Subcutaneous abdominal adipose tissue (tissue), 5 donors: ENCODE measurements around the gene C14orf93.
"Not testable (repeated sequence)": the region's sequence is repeated elsewhere in the genome, so short reads cannot be mapped to it uniquely, and the experiment has no call there.

Experiments used
- H3K27ac ChIP-seq: one replicate; pipeline ENCODE4 v1.7.0; 2013; ENCODE audit warnings: low read depth, mild to moderate bottlenecking, inconsistent platforms, low read length, moderate library complexity
- H3K27me3 ChIP-seq, 5 donors: one replicate each; pipeline ENCODE4 v1.7.0; 2013; ENCODE audit warnings: low read length in 5 of 5, inconsistent platforms in 1 of 5; ENCODE audit not compliant: control insufficient read depth in 5 of 5, insufficient read depth in 4 of 5
- H3K36me3 ChIP-seq, 5 donors: one replicate each; pipeline ENCODE4 v1.7.0; 2013; ENCODE audit warnings: low read length in 5 of 5; ENCODE audit not compliant: control insufficient read depth in 5 of 5, insufficient read depth in 5 of 5
- H3K4me1 ChIP-seq, 5 donors: one replicate each; pipeline ENCODE4 v1.7.0; 2013; ENCODE audit warnings: low read length in 5 of 5, mild to moderate bottlenecking in 3 of 5, moderate library complexity in 1 of 5; ENCODE audit not compliant: control insufficient read depth in 5 of 5, insufficient read depth in 5 of 5
- H3K4me3 ChIP-seq, 5 donors: one replicate each; pipeline ENCODE4 v1.7.0; 2013; ENCODE audit warnings: low read length in 5 of 5, low read depth in 1 of 5
- H3K9ac ChIP-seq, 5 donors: one replicate each; pipeline ENCODE4 v1.7.0; 2013; ENCODE audit warnings: low read length in 5 of 5, mild to moderate bottlenecking in 4 of 5, moderate library complexity in 3 of 5
- H3K9me3 ChIP-seq, 5 donors: one replicate each; pipeline ENCODE4 v1.7.0; 2013; ENCODE audit warnings: low read length in 5 of 5; ENCODE audit not compliant: control insufficient read depth in 5 of 5
- donor health status: healthy.
- donor health status: healthy.
- donor health status: healthy.
- donor health status: healthy.
- donor health status: healthy.

The C14orf93 gene

DNA sequence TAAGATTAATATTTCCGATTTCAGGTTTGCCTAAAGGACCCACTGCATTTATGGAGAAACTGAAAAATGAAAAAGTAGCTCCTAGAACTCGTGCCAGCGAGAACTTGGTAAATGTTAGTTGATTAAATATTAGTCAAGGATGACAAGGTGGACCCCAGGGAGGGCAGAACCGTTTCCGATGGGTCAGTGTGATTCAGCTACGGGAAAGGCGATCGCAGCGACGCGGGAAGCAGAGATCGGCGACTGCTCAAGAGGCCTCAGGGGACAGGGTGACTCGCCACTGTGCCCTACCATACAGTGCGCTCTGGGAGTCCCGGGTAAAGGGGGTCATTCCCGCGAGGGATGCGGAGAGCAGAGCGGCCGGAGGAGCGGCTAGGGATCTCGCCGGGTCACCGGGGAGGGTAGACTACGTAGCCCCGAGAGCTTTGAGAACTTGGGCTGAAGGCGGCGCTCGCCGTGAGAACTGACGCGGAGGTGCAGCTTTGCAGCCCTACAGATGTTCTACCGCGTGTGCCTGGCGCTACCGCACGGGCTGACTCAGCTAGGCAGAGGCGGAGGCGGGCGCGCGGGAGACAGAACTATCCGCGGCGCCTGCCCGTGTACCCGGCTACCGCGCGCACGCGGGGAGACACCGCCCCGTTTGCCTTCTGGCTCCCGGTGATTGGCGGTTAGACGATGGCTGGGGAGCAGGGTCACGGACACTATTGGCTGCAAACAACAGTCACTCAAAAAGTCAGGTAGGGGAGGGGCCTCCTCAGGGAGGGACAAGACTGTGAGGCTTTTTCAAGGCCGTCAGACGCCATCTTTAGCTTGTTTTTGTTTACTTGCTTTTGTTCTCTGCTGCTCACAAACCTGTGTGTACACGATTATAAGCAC, 3.2 kb downstream of the C14orf93 start:
- H3K27ac ChIP-seq: peak overlapping the region; percentile 93
- peaks cover 0 to 26% (median 23%) of the 10 kb centered on the region in 5 donors for H3K4me1 ChIP-seq
- H3K4me3 ChIP-seq: peak overlapping the region; percentile 87 to 92 (median 89)
- H3K9ac ChIP-seq: peak overlapping the region; percentile 67 to 92 (median 84)
- H3K27me3 ChIP-seq: no peaks in the 10 kb centered on the region
- H3K9me3 ChIP-seq: no peaks in the 10 kb centered on the region
- H3K36me3 ChIP-seq: no peaks in the 10 kb centered on the region

GRCh38 chr14:23006188-23006534, 3.8 kb downstream of the C14orf93 start:
- Histone ChIP-seq H3K9ac (peak overlapping the region in 4 of 5 donors; percentile 67 to 92 (median 85)), H3K4me3 (peak overlapping the region; percentile 87 to 92 (median 89)), H3K36me3 (no peaks in the 10 kb centered on the region), H3K27ac (peak overlapping the region; percentile 93), H3K4me1 (peaks cover 0 to 26% (median 23%) of the 10 kb centered on the region in 5 donors), H3K27me3 (no peaks in the 10 kb centered on the region), H3K9me3 (no peaks in the 10 kb centered on the region)

GRCh38 chr14:23005451-23006187, 4.3 kb downstream of the C14orf93 start:
- Histone ChIP-seq H3K27me3 (no peaks in the 10 kb centered on the region), H3K9ac (no peak overlapping the region), H3K4me1 (peaks cover 0 to 26% (median 23%) of the 10 kb centered on the region in 5 donors), H3K9me3 (no peaks in the 10 kb centered on the region), H3K36me3 (no peaks in the 10 kb centered on the region), H3K4me3 (no peak overlapping the region), H3K27ac (no peak overlapping the region)

GRCh38 chr14:23004274-23004673, 5.7 kb downstream of the C14orf93 start:
- not testable (repeated sequence) for H3K9ac ChIP-seq, H3K4me3 ChIP-seq, H3K9me3 ChIP-seq

DNA sequence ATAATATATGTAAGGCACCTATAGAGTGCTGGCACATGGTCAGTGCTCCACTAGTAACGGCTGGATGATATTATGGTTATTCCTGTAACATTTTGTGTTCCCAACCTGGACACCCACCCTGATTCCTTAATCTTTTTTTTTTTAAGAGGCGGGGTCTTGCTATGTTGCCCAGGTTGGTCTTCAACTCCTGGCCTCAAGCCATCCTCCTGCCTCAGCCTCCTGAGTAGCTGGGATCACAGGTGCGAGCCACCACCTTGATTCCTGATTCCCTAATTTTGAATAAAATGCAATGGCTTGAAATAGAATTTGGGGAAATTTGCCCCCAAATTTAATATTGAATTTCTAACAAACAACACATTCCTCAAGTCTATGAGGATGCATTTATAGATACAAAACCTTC, 7.4 kb downstream of the C14orf93 start:
- no peak overlapping the region for H3K9ac ChIP-seq
- peaks cover 0 to 15% (median 10%) of the 10 kb centered on the region in 5 donors for H3K4me1 ChIP-seq
- no peaks in the 10 kb centered on the region for H3K9me3 ChIP-seq
- H3K36me3 ChIP-seq: peaks cover 0 to 8% (median 4%) of the 10 kb centered on the region in 5 donors
- H3K4me3 ChIP-seq: no peak overlapping the region
- no peak overlapping the region for H3K27ac ChIP-seq
- H3K27me3 ChIP-seq: no peaks in the 10 kb centered on the region

More at GRCh38 chr14:23004274-23004673, 5.7 kb downstream of the C14orf93 start:
- not testable (repeated sequence) for H3K27me3 ChIP-seq, H3K27ac ChIP-seq, H3K36me3 ChIP-seq
- H3K4me1 ChIP-seq: peaks cover 0 to 18% (median 16%) of the 10 kb centered on the region in 5 donors

- peaks cover 0 to 11% (median 4%) of the 10 kb centered on the region in 5 donors for H3K36me3 ChIP-seq
- H3K4me1 ChIP-seq: peaks cover 0 to under 1% (median 0%) of the 10 kb centered on the region in 5 donors
- H3K4me3 ChIP-seq: no peak overlapping the region
- no peaks in the 10 kb centered on the region for H3K9me3 ChIP-seq
- no peak overlapping the region for H3K9ac ChIP-seq
- no peaks in the 10 kb centered on the region for H3K27me3 ChIP-seq
- no peak overlapping the region for H3K27ac ChIP-seq
Observed at GRCh38 chr14:23000860-23001259, 9.1 kb downstream of the C14orf93 start.

DNA sequence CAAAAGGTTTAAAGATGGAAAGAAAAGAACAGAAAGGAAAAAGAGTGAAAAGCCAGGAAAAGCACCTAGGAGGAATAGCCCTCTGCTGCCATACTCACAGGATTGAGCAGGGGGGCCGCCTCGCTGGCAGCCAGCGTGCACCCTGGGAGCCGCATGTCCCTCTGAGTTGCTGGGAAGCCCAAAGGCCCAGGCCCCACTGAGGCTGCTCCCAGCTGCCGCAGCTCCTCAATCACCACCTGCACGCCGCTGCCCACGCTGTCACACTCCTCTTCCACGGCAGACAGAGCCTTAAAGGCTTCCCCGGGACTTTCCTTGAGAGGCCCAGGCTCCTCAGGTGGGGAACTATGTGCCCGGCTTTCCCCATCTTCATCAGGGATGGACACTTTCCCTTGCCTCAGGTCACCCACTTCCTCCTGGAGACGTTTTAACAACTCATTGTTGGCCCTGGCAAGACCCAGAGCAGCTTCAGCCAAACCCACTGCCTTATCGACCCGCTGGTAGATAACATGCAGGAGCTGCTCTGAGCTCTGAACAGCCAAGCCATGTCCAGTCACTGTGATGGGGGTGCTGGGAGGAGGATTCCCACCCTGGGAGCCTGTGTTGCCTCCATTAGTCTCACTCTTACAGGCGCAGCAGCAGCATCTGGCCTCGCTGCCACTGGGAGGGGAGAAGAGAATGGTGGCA, 11.5 kb downstream of the C14orf93 start:
- H3K4me1 ChIP-seq: peaks cover 0 to 6% (median 4%) of the 10 kb centered on the region in 5 donors
- no peak overlapping the region for H3K27ac ChIP-seq
- no peak overlapping the region for H3K4me3 ChIP-seq
- no peaks in the 10 kb centered on the region for H3K9me3 ChIP-seq
- H3K9ac ChIP-seq: no peak overlapping the region
- peaks cover 0 to 14% (median 4%) of the 10 kb centered on the region in 5 donors for H3K36me3 ChIP-seq
- H3K27me3 ChIP-seq: no peaks in the 10 kb centered on the region

GRCh38 chr14:22997676-22998323, 12.1 kb downstream of the C14orf93 start:
- Histone ChIP-seq H3K9ac (no peak overlapping the region), H3K9me3 (no peaks in the 10 kb centered on the region), H3K4me1 (peaks cover 0 to 6% (median 4%) of the 10 kb centered on the region in 5 donors), H3K4me3 (no peak overlapping the region), H3K27ac (no peak overlapping the region), H3K36me3 (peaks cover 0 to 14% (median 4%) of the 10 kb centered on the region in 5 donors), H3K27me3 (no peaks in the 10 kb centered on the region)

GRCh38 chr14:22996768-22997654, 12.9 kb downstream of the C14orf93 start:
- H3K27ac ChIP-seq: no peak overlapping the region
- no peaks in the 10 kb centered on the region for H3K9me3 ChIP-seq
- peaks cover 0 to 6% (median 4%) of the 10 kb centered on the region in 5 donors for H3K4me1 ChIP-seq
- peaks cover 0 to 14% (median 4%) of the 10 kb centered on the region in 5 donors for H3K36me3 ChIP-seq
- H3K4me3 ChIP-seq: no peak overlapping the region
- no peaks in the 10 kb centered on the region for H3K27me3 ChIP-seq
- H3K9ac ChIP-seq: no peak overlapping the region
